ENCODE data around the gene KDSR. TPM values are rescaled to one million over a fixed set of nuclear protein-coding genes. Genes with fewer than 3 reads are reported as not detected.
"Not testable (repeated sequence)": the region's sequence is repeated elsewhere in the genome, so short reads cannot be mapped to it uniquely, and the experiment has no call there.

Gene KDSR
- total and polyA plus RNA-seq, 12 donors, result 9.4 to 41.6 (median 32.8) TPM

DNA sequence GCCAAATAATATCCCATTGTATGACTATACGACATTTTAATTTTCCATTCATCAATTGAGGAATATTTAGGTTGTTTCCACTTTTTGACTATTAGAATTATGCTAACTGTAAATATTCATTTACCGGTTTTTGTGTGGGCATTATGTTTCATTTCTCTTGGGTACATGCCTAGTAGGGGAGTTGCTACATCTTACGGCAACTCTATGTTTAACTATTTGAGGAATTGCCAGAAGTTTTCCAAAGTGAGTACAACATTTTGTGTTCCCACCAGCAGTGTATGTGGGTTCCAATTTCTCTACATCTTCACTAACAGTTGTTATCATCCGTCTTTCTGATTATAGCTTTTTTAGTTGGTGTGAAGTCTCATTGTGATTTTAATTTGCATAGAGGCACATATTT is 1.6 kb upstream of the KDSR start:
- H3K9me3 ChIP-seq, result peaks cover 0 to 5% (median 0%) of the 10 kb centered on the region in 11 donors
- H3K4me1 ChIP-seq, result peaks cover 3 to 36% (median 13%) of the 10 kb centered on the region in 9 donors
- 79 to 87% methylated on average over 4 of the region's 4 CpGs for WGBS, 2 donors
- H3K27me3 ChIP-seq, result no peaks in the 10 kb centered on the region
- DNase-seq (no peak), ATAC-seq (no peak)
- intact Hi-C loops (cut with DNase I), result loop anchor here in 6 of 10 donors (5.0 to 10.0 kb wide), 4 partner anchors 34 to 654 kb away; partner anchors contain the start of genes VPS4B (in 4 of the 6) and PHLPP1 (in 1 of the 6)
- no peak for TF ChIP-seq CTCF (IDR thresholded peaks at IDR 0.05)
- no peak overlapping the region for H3K27ac ChIP-seq
- H3K36me3 ChIP-seq, result no peaks in the 10 kb centered on the region
- H3K4me3 ChIP-seq, result peak overlapping the region in 3 of 10 donors; percentile 83 to 91 (median 90)

GRCh38 chr18:63366213-63367052 is 573 bp downstream of the KDSR start:
- no peak for TF ChIP-seq CTCF (IDR thresholded peaks at IDR 0.05)

DNA sequence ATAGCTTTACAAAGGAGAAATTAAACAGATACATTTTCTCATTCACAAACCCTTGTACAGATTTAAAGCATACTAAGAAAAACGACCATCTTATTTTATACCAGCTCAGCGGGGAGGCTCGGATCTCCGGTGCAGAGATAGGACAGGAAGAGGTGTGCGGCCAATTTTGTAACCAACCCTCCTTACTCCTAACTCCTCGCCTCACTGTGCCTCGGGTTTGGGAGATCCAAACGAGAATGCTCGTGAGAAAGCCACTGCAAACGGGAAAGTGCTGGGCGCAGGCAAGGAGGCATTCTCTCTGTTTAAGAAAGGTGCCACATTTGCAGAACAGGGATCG is 1.2 kb downstream of the KDSR start:
- no peak for TF ChIP-seq CTCF (IDR thresholded peaks at IDR 0.05)
- intact Hi-C loops (cut with DNase I), result loop anchor here in 7 of 10 donors (2.0 to 10.0 kb wide), 5 partner anchors 36 to 651 kb away; partner anchors contain the start of genes VPS4B (in 5 of the 7) and PHLPP1 (in 1 of the 7)
- ATAC-seq, result no peak
- Histone ChIP-seq H3K9me3 (peaks cover 0 to 5% (median 0%) of the 10 kb centered on the region in 11 donors), H3K27ac (peak overlapping the region in 9 of 10 donors; percentile 94 to 99 (median 98)), H3K36me3 (peaks cover 0 to 22% (median 16%) of the 10 kb centered on the region in 9 donors), H3K4me1 (peaks cover 3 to 36% (median 13%) of the 10 kb centered on the region in 9 donors), H3K4me3 (peak overlapping the region; percentile 81 to 97 (median 90)), H3K27me3 (no peaks in the 10 kb centered on the region)
- no peak for DNase-seq
- WGBS, 2 donors, result 1 to 2% methylated on average over 12 of the region's 12 CpGs

More at GRCh38 chr18:63366213-63367052, 573 bp downstream of the KDSR start:
- WGBS, 2 donors, result 1% methylated on average over 57 to 65 of the region's 65 CpGs
- DNase-seq, result peak; percentile 23 to 29
- H3K4me3 ChIP-seq, result peak overlapping the region; percentile 81 to 97 (median 90)
- H3K36me3 ChIP-seq, result peaks cover 0 to 16% (median 12%) of the 10 kb centered on the region in 9 donors
- H3K4me1 ChIP-seq, result peaks cover 3 to 36% (median 13%) of the 10 kb centered on the region in 9 donors
- peak overlapping the region; percentile 94 to 99 (median 98) for H3K27ac ChIP-seq
- peak in 3 of 8 donors; percentile 3 to 40 (median 10) for ATAC-seq
- no peaks in the 10 kb centered on the region for H3K27me3 ChIP-seq
- peaks cover 0 to 5% (median 0%) of the 10 kb centered on the region in 11 donors for H3K9me3 ChIP-seq
- intact Hi-C loops (cut with DNase I), result loop anchor here in 7 of 10 donors (1.0 to 10.0 kb wide), 6 partner anchors 36 to 652 kb away; partner anchors contain the start of genes VPS4B (in 7 of the 7) and PHLPP1 (in 1 of the 7)

GRCh38 chr18:63363951-63364350 is 3.1 kb downstream of the KDSR start:
- WGBS, 2 donors, result 54 to 68% methylated on average over 2 of the region's 2 CpGs
- TF ChIP-seq CTCF (IDR thresholded peaks at IDR 0.05), result no peak
- intact Hi-C loops (cut with DNase I), result loop anchor here in 2 of 10 donors (10.0 kb wide), 2 partner anchors 61 to 649 kb away; partner anchors contain the start of genes PHLPP1 (in 1 of the 2) and VPS4B (in 1 of the 2)
- Histone ChIP-seq H3K36me3 (peaks cover 0 to 40% (median 24%) of the 10 kb centered on the region in 9 donors), H3K4me1 (peaks cover 3 to 36% (median 13%) of the 10 kb centered on the region in 9 donors), H3K27me3 (no peaks in the 10 kb centered on the region), H3K9me3 (no peaks in the 10 kb centered on the region), H3K4me3 (no peak overlapping the region), H3K27ac (no peak overlapping the region)
- no peak for ATAC-seq
- DNase-seq, result no peak

- intact Hi-C loops (cut with DNase I), result loop anchor here in 2 of 10 donors (10.0 kb wide), 2 partner anchors 61 to 649 kb away; partner anchors contain the start of genes PHLPP1 (in 1 of the 2) and VPS4B (in 1 of the 2)
- no CpG with 5 or more reads among the region's 2 CpGs for WGBS, 2 donors
- ATAC-seq, result not testable (repeated sequence)
These were observed 3.6 kb downstream of the KDSR start for GRCh38 chr18:63363420-63363819.

More at GRCh38 chr18:63363420-63363819, 3.6 kb downstream of the KDSR start:
- Histone ChIP-seq H3K36me3 (peaks cover 0 to 46% (median 25%) of the 10 kb centered on the region in 9 donors), H3K4me1 (peaks cover 3 to 33% (median 13%) of the 10 kb centered on the region in 9 donors)
- not testable (repeated sequence) for H3K4me3 ChIP-seq, H3K9me3 ChIP-seq, H3K27me3 ChIP-seq, H3K27ac ChIP-seq, DNase-seq
